NOMO-1 treated with DMSO at 0.1 percent for 48 hours (cell line): ENCODE measurements around the gene PARD3.
A peak's percentile ranks its signal among the peaks of the same experiment; 100 is the strongest.
"Not testable (repeated sequence)": the region's sequence is repeated elsewhere in the genome, so short reads cannot be mapped to it uniquely, and the experiment has no call there.

ENCODE experiments used
- DNase-seq: peaks from one replicate; lab custom pipeline; 2025; ENCODE audit not compliant: unreplicated experiment; lab: John Stamatoyannopoulos, UW

The PARD3 gene

GRCh38 chr10:34717429-34717828 lies 97.7 kb downstream of the PARD3 start:
- DNase-seq, result no peak

GRCh38 chr10:34716958-34717357 lies 98.1 kb downstream of the PARD3 start:
- peak; percentile 76 for DNase-seq

GRCh38 chr10:34716234-34716633 lies 98.9 kb downstream of the PARD3 start:
- no peak for DNase-seq

GRCh38 chr10:34715511-34716187 lies 99.4 kb downstream of the PARD3 start:
- no peak for DNase-seq

GRCh38 chr10:34713875-34714274 lies 101.2 kb downstream of the PARD3 start:
- DNase-seq, result no peak

GRCh38 chr10:34711500-34711899 lies 103.6 kb downstream of the PARD3 start:
- no peak for DNase-seq

- no peak for DNase-seq
Observed at GRCh38 chr10:34710391-34710751, 104.7 kb downstream of the PARD3 start.

- no peak for DNase-seq
Observed at GRCh38 chr10:34709637-34710390, 105.3 kb downstream of the PARD3 start.

GRCh38 chr10:34707656-34708055 lies 107.4 kb downstream of the PARD3 start:
- DNase-seq, result no peak

- DNase-seq, result not testable (repeated sequence)
Observed at GRCh38 chr10:34706992-34707391, 108.1 kb downstream of the PARD3 start.

- no peak for DNase-seq
Observed at GRCh38 chr10:34706147-34706546, 108.9 kb downstream of the PARD3 start.

GRCh38 chr10:34705563-34705962 lies 109.5 kb downstream of the PARD3 start:
- DNase-seq, result no peak

GRCh38 chr10:34704526-34705184 lies 110.4 kb downstream of the PARD3 start:
- no peak for DNase-seq

GRCh38 chr10:34702982-34703381 lies 112.1 kb downstream of the PARD3 start:
- DNase-seq, result no peak

- no peak for DNase-seq
Observed at GRCh38 chr10:34702093-34702937, 112.8 kb downstream of the PARD3 start.

GRCh38 chr10:34701194-34701593 lies 113.9 kb downstream of the PARD3 start:
- no peak for DNase-seq

- DNase-seq, result not testable (repeated sequence)
Observed at GRCh38 chr10:34700752-34701151, 114.3 kb downstream of the PARD3 start.

- DNase-seq, result no peak
Observed at GRCh38 chr10:34699904-34700517, 115.1 kb downstream of the PARD3 start.

GRCh38 chr10:34698979-34699378 lies 116.1 kb downstream of the PARD3 start:
- DNase-seq, result no peak

- no peak for DNase-seq
Observed at GRCh38 chr10:34698248-34698831, 116.8 kb downstream of the PARD3 start.
